Measurements from ENCODE around the gene PRSS48.
A peak's percentile ranks its signal among the peaks of the same experiment; 100 is the strongest.
"Not testable (repeated sequence)": the region's sequence is repeated elsewhere in the genome, so short reads cannot be mapped to it uniquely, and the experiment has no call there.

PRSS48 gene, protein sequence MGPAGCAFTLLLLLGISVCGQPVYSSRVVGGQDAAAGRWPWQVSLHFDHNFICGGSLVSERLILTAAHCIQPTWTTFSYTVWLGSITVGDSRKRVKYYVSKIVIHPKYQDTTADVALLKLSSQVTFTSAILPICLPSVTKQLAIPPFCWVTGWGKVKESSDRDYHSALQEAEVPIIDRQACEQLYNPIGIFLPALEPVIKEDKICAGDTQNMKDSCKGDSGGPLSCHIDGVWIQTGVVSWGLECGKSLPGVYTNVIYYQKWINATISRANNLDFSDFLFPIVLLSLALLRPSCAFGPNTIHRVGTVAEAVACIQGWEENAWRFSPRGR

DNA sequence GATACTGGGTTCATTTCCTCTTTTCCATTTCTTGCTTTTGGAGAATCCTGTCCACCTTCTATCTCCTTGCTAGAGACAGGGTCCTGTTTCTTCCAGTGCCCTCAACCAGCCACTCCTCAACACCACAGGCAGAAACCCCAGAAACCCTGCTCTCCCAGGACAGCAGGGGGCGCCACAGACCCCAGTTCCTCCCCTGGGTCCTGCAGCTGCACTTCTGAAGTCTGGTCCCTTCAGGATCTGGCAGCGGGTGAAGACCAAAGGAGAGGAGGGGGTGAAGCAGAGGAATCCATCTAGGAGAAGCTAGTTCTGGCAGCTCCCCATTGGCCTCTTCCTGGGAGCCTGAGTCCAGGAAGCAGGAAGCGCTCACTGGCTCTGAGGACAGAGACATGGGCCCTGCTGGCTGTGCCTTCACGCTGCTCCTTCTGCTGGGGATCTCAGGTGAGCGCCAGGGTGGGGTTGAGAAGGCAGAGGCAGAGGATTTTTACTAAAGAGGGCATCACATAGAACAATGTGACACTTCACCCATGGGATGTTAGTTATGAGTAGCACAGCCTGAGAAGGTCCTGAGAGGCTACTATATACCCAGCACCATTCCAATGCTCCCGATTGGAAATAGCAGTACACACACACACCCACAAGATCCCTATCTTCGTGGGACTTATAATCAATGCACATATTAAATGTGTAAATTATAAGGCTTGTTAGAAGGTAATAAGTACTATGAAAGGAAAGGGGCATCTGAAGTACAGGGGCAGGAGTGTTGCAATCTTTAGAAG, at the start of gene PRSS48:
TSS of gene PRSS48 (plus strand) at position 375 of the 776 bp plus-strand sequence. CDS start at position 387, 12 bp downstream.
- peak; percentile 23 for DNase-seq

DNA sequence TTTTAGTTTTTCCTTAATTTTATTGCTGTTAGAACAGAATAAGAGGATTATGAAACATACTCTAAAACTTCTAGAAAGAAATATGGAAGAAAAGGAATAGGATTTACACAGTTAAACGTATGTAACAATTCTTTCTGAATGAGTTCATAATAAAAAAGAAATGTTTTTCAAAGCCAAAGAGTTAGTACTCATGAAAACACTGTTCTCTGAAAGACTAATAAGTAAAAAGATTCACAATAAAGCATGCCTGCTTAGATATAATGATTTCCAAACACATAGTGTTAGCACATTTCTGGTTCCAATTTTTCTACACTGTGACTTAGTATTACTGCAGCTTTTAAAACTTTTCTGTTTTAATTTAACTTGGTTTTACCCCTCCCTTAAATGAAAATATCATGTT, 49.8 kb upstream of the PRSS48 start:
- no peak for DNase-seq

DNA sequence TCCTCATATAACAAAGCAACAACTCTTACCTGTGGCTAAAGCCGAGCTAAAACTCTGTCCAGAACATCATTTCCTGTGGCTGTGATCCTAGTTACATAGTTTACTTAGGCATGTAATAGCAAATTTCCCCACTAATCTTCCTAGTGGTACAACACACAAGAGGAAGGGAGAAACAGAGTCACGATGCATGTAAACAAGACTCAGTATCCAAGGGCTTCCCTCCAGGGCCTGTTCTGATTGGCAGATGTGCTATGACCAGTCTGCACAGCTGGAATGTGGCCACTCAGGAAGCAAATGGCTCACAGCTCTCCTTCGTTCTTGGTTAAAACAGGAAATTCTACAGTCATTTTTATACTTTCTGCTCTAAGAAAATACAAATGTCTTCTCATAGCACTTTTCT, 49.2 kb upstream of the PRSS48 start:
- DNase-seq, result peak; percentile 72

DNA sequence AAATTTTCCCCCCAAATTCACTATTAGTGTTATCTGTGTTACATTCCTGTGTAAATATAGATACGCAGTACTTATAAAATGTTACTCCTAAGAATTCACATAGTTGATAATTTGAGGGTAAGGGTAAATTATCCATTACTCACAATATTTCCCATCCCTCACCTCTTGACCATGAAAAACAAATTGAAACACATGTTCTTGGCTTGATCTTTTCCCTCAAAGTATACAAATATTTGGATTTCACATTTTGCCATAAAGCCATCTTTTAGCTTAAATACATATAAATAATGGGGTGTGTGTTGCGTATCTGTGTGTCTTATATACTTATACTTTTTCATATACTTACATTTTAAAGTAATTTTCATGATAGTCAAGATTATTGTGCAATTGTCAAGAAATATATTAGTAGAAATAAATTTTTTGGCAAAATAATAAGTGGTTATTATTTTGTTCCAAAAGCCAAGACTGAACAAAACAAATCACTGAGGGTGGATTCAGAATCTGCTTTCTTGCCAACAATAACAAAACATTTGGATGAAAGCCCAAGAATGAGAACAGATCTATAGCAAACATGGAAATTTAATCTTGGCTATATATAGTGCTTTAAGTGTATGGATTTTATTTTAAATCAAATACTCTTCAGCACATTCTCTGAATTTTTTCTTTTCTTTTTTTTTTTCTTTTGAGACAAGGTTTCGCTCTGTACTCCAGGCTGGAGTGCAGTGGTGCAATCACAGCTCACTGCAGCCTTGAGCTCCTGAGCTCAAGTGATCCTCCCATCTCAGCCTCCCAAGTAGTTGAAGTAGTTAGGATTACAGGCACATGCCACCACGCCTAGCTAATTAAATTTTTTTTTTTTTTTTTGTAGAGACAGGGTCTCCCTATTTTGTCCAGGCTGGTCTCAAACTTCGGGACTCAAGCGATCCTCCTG, 48.5 kb upstream of the PRSS48 start:
- DNase-seq, result no peak

DNA sequence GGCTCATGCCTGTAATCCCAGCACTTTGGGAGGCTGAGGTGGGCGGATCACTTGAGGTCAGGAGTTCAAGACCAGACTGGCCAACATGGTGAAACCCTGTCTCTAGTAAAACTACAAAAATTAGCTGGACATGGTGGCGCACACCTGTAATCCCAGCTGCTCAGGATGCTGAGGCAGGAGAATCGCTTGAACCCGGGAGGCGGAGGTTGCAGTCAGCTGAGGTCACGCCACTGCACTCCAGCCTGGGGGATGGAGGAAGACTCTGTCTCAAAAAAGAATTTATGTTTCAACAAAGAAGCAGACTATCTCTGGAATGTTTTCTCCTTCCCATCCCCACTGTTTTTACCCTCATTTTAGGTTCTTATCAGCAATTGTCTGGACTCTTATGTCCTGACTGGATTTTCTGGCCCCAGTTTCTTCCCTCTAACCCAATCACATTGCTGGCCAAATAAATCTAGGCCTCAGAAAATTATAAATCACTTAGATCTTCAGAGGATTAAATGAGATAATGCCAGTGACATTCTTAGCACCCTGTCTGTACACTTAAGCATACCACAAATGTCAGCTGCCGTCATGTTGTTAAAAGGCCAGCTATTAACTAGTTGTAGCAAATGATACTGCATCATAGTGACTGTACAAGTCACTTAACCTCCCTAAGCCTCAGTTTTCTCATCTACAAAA, 44.9 kb upstream of the PRSS48 start:
- DNase-seq, result no peak

DNA sequence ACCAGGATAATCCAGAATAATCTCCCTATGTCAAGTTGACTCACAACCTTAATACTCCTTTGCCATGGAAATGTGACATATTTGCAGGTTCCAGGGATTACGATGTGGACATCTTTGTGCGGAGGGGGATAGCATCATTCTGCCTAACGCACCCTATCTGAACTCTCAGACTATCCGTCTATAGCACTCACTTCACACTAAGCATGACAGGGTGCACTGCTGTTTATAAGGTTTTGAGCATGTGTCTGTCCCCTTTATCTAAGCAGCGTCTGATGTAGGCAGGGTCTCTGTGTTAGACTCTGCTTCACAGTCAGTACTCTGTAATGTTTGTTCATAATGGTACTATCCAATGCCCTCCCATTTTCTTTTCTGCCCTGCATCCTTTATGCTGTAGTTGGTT, 43.4 kb upstream of the PRSS48 start:
- DNase-seq, result no peak

DNA sequence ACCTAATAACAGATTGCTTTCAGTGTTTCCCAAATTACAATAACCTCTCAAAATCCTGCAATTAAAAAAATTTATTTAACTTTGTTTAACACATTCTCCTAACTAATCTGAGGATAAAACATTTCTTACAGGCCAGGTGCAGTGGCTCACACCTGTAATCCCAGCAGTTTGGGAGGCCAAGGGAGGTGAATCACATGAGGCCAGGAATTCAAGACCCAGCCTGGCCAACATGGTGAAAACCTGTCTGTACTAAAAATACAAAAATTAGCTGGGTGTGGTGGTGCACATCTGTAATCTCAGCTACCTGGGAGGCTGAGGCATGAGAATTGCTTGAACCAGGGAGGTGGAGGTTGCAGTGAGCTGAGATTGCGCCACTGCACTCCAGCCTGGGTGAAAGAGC, 41.6 kb upstream of the PRSS48 start:
- not testable (repeated sequence) for DNase-seq

DNA sequence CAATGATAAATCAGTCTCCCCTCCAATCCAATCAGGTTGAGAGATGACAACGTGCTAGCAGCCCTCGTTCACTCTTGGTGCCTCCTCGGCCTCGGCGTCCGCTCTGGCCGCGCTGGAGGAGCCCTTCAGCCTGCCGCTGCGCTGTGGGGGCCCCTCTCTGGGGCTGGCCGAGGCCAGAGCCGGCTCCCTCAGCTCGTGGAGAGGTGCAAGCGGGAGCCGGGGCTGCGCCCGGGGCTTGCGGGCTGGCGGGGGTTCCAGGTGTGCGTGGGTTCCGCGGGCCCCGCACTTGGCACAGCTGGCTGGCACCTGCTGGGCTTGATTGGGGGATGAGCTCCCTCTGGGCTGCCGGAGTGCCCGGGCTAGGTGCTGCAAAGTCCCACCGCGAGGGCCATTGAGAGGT, 40.9 kb upstream of the PRSS48 start:
- no peak for DNase-seq

DNA sequence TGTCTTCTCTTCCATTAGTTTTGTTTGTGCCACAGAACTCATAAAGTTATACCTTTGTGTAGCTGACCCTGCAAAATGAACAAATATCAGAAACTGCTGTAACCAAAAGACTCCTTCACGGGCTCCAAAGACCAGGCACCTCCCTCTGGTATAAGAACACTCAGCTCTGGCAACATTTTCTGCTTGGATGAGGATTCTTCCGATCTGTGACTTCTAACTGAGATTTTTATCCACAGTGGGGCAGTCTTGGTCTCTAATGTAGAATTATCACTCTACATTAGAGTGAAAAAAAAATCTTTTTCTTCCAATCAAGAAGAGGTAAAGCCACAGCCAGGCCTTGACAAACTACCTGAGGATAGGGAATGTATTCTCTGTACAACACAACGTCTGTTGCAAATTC, 38.5 kb upstream of the PRSS48 start:
- DNase-seq, result peak; percentile 9

DNA sequence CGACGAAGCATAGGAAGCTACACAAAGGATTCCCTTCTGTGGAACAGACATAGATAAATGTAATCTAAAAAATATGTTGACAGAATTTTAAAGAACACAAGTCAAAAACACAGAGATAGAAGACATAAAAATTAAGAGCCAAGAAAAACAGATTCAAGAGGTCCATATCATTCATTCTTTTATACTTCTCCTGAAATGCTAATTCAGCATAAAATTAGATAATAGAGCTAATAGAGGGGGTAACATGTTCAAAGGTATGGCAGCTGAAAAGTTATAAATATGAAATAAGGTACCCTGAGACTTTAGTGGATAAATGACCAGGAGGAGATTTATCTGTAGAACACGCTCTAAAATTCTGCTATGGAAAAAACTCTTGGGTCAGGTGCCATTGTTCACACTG, 37.4 kb upstream of the PRSS48 start:
- no peak for DNase-seq

DNA sequence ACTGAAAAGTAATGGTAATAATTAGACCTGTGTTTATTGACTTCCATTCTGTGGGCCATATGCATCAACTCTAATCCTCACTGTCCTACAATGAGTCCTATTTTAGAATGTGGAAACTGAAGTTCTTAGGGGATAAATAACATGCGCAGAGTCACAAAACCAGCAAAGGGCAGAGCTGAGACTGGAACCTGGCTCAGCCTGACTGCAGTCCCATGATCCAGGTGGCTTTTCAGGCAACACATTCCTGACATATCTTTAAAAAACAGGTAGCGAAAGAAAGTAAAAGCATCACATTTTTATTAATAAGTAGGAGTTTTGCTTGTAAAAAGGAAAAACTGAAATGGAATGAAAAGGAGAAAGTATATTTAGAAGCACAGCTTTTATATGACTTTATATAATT, 34.7 kb upstream of the PRSS48 start:
- DNase-seq, result no peak

DNA sequence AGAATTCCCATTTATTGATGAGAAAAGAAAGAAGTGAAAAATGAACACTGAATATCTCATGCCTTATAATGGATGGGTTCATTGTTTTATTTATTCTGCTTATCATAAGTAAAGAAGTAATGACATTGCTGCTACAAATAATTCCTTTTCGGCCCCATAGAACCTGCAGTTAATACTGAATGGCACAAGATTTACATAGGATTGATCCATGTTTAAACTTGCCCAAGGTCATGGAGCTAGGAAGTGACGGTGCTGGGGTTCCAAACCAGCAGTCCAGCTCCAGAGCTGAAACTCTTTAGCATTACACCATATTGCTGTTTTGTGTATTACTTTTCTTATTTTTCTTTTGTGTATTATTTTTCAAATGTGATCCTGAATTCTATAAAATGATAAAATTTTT, 30.2 kb upstream of the PRSS48 start:
- DNase-seq, result no peak

DNA sequence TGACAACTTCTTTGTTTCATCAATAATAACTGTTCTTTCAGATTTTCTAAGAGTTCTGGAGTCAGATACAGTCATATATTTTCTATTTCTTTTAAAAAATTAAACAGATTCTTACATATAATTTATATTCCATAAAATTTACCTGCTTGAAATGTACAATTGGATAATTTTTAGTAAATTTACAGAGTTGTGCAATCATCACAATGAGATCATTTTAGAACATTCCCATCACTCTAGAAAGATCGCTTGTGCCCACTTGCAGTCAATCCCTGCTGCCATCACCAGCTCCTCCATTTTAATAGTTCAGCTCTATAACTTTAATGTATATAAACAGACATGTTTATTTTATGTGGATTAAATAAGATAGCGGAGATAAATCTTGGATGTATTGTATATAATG, 29.6 kb upstream of the PRSS48 start:
- DNase-seq, result no peak

DNA sequence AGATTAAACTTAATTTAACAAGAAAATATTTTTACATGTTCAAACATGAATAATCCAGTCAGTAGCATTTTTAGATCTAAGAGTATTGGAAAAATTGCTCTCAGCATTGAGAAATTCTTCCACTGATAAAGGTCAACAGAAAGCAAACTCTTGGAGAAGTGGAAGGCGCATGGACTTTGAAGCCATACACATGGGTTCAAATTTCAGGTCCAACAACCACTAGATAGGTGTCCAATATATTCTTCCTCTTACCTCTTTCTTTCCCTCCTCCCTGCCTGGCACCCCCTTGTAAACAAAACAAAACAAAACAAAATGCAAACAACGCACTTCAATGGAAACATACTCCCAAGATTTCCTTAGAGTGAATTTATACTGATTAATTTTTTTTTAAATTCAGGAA, 28.4 kb upstream of the PRSS48 start:
- DNase-seq, result no peak

DNA sequence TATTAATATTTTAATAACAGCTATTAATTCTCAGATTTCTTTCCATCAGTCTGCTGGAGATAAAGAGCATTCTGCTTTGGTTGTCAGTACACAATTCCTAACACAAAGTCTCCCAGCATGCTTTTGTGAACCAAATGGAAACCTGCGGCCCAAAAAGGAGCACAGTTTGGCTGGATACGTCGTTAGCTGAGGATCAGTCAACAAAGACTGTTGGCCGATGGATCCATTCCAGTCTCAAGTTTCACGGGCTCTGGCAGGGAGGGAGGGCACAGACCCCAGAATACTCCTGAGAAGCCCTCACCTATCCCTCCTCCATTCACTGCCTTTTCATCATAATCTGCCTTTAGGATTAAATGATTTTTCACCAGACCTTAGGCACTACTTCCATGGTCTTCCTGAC, 26.3 kb upstream of the PRSS48 start:
- DNase-seq, result no peak

DNA sequence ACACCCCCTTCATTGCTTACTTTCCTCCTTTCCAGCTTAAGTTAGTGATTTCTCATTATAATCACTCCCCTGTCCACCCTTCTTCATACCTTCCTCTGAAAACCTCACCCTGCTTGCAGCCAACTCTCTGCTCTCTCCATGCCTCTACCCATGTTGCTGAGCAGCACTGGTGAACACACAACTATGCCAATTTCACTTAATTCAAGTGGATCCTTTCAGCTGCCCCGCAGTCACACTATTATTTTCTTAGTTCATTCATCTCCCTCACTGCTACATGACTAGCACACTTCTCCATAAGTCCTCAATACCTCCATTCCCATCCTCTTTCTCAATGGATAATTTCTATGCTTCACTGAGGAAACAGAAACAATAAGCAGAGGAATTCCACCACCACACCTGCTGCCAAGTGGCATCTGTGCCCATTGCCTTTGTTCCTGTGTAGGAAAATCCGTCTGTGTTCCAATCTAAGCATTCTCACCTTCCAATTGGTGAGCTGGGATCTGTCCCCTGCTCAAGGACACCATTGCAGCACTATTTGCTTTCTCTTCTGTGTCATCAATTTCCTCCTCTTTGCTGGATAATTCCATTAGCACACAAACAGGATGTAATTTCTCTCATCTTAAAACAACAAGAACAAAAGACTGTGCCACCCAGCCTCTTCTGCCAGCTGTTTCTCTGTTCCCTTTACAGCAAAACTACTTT, 25.2 kb upstream of the PRSS48 start:
- no peak for DNase-seq

DNA sequence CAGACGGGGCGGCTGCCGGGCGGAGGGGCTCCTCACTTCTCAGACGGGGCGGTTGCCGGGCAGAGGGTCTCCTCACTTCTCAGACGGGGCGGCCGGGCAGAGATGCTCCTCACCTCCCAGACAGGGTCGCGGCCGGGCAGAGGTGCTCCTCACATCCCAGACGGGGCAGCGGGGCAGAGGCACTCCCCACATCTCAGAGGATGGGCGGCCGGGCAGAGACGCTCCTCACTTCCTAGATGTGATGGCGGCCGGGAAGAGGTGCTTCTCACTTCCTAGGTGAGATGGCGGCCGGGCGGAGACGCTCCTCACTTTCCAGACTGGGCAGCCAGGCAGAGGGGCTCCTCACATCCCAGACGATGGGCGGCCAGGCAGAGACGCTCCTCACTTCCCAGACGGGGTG, 21.7 kb upstream of the PRSS48 start:
- not testable (repeated sequence) for DNase-seq

DNA sequence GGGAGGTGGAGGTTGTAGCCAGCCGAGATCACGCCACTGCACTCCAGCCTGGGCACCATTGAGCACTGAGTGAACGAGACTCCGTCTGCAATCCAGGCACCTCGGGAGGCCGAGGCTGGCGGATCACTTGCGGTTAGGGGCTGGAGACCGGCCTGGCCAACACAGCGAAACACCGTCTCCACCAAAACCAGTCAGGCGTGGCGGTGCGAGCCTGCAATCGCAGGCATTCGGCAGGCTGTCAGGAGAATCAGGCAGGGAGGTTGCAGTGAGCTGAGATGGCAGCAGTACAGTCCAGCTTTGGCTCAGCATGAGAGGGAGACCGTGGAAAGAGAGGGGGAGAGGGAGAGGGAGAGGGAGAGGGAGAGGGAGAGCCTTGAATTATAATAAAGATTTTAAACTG, 21.3 kb upstream of the PRSS48 start:
- not testable (repeated sequence) for DNase-seq

DNA sequence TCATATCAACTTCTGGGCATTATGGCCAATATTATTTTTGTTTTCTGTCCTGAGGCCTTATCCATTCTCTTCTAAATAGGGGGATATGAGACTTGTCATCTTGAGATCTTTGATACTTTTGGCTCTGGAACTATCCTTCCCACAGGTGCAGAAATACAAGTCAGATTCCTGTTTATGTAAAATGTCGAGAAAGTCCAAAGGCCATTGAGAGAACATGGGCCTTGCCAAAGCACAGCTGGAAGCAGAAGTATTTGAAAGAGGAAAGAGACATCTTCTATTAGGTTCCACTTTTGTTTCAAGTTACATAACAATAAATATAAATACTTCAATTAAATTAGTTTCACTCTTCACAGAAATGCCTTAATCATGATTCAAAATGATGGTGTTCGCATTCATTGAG, 20.8 kb upstream of the PRSS48 start:
- DNase-seq, result no peak

DNA sequence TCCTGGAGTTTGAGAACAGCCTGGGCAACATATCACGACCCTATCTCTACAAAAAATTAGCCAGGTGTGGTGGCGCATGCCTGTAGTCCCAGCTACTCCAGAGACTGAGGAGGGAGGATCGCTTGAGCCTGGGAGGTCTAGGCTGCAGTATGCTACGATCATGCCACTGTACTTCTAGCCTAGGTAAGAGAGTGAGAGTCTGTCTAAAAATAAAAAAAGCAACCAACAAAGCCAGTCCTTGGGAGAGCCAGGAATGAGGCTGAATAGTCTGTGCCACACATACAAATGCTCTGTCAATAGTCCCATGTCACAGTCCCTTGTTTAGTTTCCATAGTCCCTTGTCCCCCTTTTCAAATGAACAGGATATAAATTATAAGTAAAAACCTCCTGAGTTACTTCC, 19.3 kb upstream of the PRSS48 start:
- DNase-seq, result no peak

DNA sequence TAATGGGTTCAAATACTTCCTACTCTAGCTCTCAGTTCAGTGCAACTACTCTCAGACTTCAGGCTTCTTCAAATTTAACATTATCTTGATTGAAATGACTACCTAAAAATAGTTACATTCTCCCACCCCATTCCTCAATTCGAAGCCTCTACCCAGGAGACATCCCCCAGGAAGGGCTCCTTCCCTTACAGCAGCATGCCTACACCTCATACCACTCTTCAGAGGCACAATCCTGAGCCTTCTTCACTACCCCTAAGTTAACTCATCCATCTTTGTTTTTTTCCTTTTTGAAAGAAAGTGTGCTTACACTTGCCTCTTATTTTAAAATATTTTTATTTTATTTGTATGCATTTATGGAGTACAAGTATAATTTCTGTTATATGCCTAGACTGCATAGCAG, 17.2 kb upstream of the PRSS48 start:
- DNase-seq, result no peak

DNA sequence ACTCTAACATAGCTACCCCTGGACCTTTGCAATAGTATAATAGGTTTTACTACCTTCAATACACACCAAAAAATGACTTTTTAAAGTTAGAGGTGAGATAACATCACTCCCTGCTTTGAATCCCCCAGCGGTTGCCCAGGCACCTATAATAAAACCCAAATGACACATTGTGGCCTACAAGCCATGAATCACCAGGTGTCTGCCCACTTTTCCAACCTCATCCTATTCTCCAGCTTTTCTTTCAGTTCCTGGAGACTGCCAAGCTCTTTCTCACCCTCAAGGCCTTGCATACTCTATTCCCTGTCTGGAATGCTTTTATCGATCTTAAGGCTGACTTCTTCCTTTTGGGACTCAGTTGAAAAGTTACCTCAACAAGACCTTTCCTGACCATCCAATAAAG, 16.4 kb upstream of the PRSS48 start:
- no peak for DNase-seq
